Measurements from ENCODE around the gene TMEM143. TPM values are rescaled to one million over a fixed set of nuclear protein-coding genes. Genes with fewer than 3 reads are reported as not detected.

The TMEM143 gene
- total and polyA plus RNA-seq, 10 of the 15 experiments (the other 5 are each of a cell fraction or from before 2014, with no cell fraction given), result 1.5 to 19.5 (median 10.1) TPM

- in situ Hi-C loops (cut with MboI) (no loop called here), intact Hi-C loops (cut with micrococcal nuclease; ENCODE audit: unreplicated experiment) (no loop called here)
- Histone ChIP-seq H2AFZ (ENCODE audit: control insufficient read depth, low read depth, low read length) (no peak overlapping the region), H3K27ac (ENCODE audit: control insufficient read depth, insufficient read depth) (no peak overlapping the region), H3K79me2 (ENCODE audit: control insufficient read depth, insufficient read depth, low read length) (no peaks in the 10 kb centered on the region), H4K20me1 (ENCODE audit: control insufficient read depth, insufficient read depth) (no peaks in the 10 kb centered on the region), H3K4me1 (ENCODE audit: control insufficient read depth, insufficient read depth, low read length) (peaks cover 8% of the 10 kb centered on the region; the same call in 1 of the 2 replicates), H3K4me3 (no peak overlapping the region), H3K9ac (ENCODE audit: control insufficient read depth, insufficient read depth, low read length) (no peak overlapping the region), H3K27me3 (replicated peaks in 1 of 2; ENCODE audit: control insufficient read depth in 2 of 2, insufficient read depth in 2 of 2, low read length in 1 of 2) (peaks cover 13 to 16% of the 10 kb centered on the region in 2 experiments), H3K9me3 (replicated peaks; ENCODE audit: control insufficient read depth, insufficient read depth, low read length) (no peaks in the 10 kb centered on the region), H3K36me3 (ENCODE audit: control insufficient read depth in 2 of 2, insufficient read depth in 2 of 2, low read length in 1 of 2) (no peaks in the 10 kb centered on the region), H3K4me2 (ENCODE audit: control insufficient read depth, insufficient read depth) (no peak overlapping the region)
- ChIA-PET SMC1A (ENCODE audit: uncharacterized antibody, unreplicated experiment) (no interaction called here), POLR2A (no interaction called here), CTCF (no interaction called here), RAD21 (ENCODE audit: unreplicated experiment) (no interaction called here)
- DNase-seq (ENCODE audit: low read depth, low spot score) (no peak), ATAC-seq (no peak), FAIRE-seq (no peak)
- TF ChIP-seq ZBED1 (IDR thresholded peaks at IDR 0.05; ENCODE audit: borderline replicate concordance) (no peak), IKZF2 (IDR thresholded peaks at IDR 0.05) (no peak), POLR2AphosphoS2 (IDR thresholded peaks at IDR 0.05; ENCODE audit: low read depth, low read length) (no peak), ASH2L (IDR thresholded peaks at IDR 0.05; ENCODE audit: borderline replicate concordance, low read depth) (no peak), NFXL1 (IDR thresholded peaks at IDR 0.05; ENCODE audit: borderline replicate concordance) (no peak), NFYA (IDR thresholded peaks at IDR 0.05; ENCODE audit: borderline replicate concordance, low read depth, low read length) (no peak)
- no TSS peak for BruUV-seq (replicated peaks)
- WGBS (ENCODE audit: insufficient coverage, insufficient replicate concordance, low lambda C conversion rate, missing lambda C conversion rate), result 24% methylated on average over 2 of the region's 2 CpGs
Measured at GRCh38 chr19:48396824-48397176, 33.1 kb upstream of the TMEM143 start.

DNA sequence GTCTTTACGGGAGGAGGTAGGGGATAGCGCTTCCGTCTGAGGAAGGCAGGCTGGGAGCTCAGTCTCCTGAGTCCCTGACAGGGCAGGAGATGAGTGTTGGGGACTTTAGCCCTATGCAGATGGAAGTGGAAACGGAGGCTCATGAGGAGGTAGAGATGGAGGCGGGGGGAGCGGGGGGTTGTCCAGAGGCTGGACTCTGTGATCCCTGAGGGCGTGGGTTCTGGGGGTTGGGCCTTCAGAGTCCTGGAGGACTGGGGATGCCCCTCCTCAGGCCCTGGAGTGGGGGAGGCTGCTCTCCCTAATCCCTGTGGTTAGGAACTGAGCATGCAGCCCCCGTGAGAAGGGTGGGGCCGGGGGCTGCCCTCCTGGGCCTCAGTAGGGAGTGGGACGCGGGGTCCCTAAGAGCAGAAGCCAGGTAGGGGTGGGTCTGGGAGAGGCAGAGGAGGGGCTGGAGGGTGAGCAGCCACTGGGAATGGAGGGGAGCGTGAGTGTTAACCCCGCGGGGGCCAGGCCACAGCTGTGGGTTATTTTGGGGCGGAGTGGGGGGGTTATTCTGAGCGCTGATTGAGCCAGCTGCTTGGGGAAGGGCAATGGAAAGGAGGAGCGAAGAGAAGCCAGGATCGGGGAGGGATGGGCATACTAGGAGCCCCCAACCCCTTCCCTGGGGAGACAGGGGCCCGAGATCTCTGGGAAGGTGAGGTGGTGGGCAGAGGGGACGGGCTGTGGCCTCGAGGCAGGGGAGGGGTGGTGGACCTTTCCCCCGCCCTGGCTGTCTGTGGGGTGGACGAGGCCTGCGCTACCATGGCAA, 32.5 kb upstream of the TMEM143 start:
- intact Hi-C loops (cut with micrococcal nuclease; ENCODE audit: unreplicated experiment), result no loop called here
- FAIRE-seq, result no peak

More for the DNA sequence above, 32.5 kb upstream of the TMEM143 start:
- no peaks in the 10 kb centered on the region for H3K36me3 ChIP-seq (ENCODE audit: control insufficient read depth in 2 of 2, insufficient read depth in 2 of 2, low read length in 1 of 2)
- ChIA-PET SMC1A (ENCODE audit: uncharacterized antibody, unreplicated experiment) (no interaction called here), CTCF (interaction anchor here (0.8 kb wide), 1 partner anchor 33 kb away, joined by 3 read pairs; no protein-coding TSS in a partner anchor), RAD21 (ENCODE audit: unreplicated experiment) (no interaction called here), POLR2A (no interaction called here)
- no TSS peak for BruUV-seq (replicated peaks)
- no peak overlapping the region for H2AFZ ChIP-seq (ENCODE audit: control insufficient read depth, low read depth, low read length)
- DNase-seq (ENCODE audit: low read depth, low spot score), result no peak
- H3K27me3 ChIP-seq (replicated peaks in 1 of 2; ENCODE audit: control insufficient read depth in 2 of 2, insufficient read depth in 2 of 2, low read length in 1 of 2), result peaks cover 13 to 16% of the 10 kb centered on the region in 2 experiments
- no peak for TF ChIP-seq IKZF1 (conservative IDR thresholded peaks at IDR 0.05)
- no peak for TF ChIP-seq STAT1 (conservative IDR thresholded peaks at IDR 0.05)
- no peak for TF ChIP-seq HDAC6 (IDR thresholded peaks at IDR 0.05; ENCODE audit: unreplicated experiment)
- TF ChIP-seq RAD21 (IDR thresholded peaks at IDR 0.05; ENCODE audit: insufficient read depth, low read depth, low read length), result no peak
- no peak for TF ChIP-seq FOXK2 (IDR thresholded peaks at IDR 0.05)
- TF ChIP-seq ZSCAN29 (IDR thresholded peaks at IDR 0.05), result no peak
- no peak for TF ChIP-seq TCF3 (IDR thresholded peaks at IDR 0.05; ENCODE audit: borderline replicate concordance, insufficient read depth, low read depth, low read length)
- TF ChIP-seq CHD4 (IDR thresholded peaks at IDR 0.05), result no peak
- no peak for TF ChIP-seq TAF1 (IDR thresholded peaks at IDR 0.05; ENCODE audit: borderline replicate concordance, low read depth, low read length)
- TF ChIP-seq POLR2AphosphoS2 (IDR thresholded peaks at IDR 0.05; ENCODE audit: low read depth, low read length), result no peak
- no peak for TF ChIP-seq KDM1A (IDR thresholded peaks at IDR 0.05; ENCODE audit: borderline replicate concordance)
- TF ChIP-seq BHLHE40 (IDR thresholded peaks at IDR 0.05; ENCODE audit: borderline replicate concordance in 1 of 2, low read depth in 2 of 2, low read length in 1 of 2), result no peak
- no peak for TF ChIP-seq KLF5 (IDR thresholded peaks at IDR 0.05; ENCODE audit: partially characterized antibody)
- WGBS (ENCODE audit: insufficient coverage, insufficient replicate concordance, low lambda C conversion rate, missing lambda C conversion rate), result 49% methylated on average over 24 of the region's 24 CpGs
- no peak overlapping the region for H3K27ac ChIP-seq (ENCODE audit: control insufficient read depth, insufficient read depth)
- no peaks in the 10 kb centered on the region for H4K20me1 ChIP-seq (ENCODE audit: control insufficient read depth, insufficient read depth)
- H3K9me3 ChIP-seq (replicated peaks; ENCODE audit: control insufficient read depth, insufficient read depth, low read length), result no peaks in the 10 kb centered on the region
- H3K4me3 ChIP-seq, result no peak overlapping the region
- no peak overlapping the region for H3K4me2 ChIP-seq (ENCODE audit: control insufficient read depth, insufficient read depth)
- H3K79me2 ChIP-seq (ENCODE audit: control insufficient read depth, insufficient read depth, low read length), result peaks cover 3% of the 10 kb centered on the region
- in situ Hi-C loops (cut with MboI), result no loop called here
- ATAC-seq, result no peak
- peaks cover 8% of the 10 kb centered on the region; the same call in 1 of the 2 replicates for H3K4me1 ChIP-seq (ENCODE audit: control insufficient read depth, insufficient read depth, low read length)
- no peak overlapping the region for H3K9ac ChIP-seq (ENCODE audit: control insufficient read depth, insufficient read depth, low read length)

Measured in GM12878 (cell line).